Upper lobe of left lung (tissue), 6 donors: Measurements from ENCODE around the gene CNN3. TPM values are rescaled to one million over a fixed set of nuclear protein-coding genes. Genes with fewer than 3 reads are reported as not detected.

Experiments used
- ATAC-seq, 2 donors: fragments of 200-7000 bp; cut with Tn5 transposase; one replicate each; pipeline ENCODE4 v1.9.1; 2022; ENCODE audit warnings: mild to moderate bottlenecking in 2 of 2, moderate library complexity in 2 of 2; ENCODE audit not compliant: low FRiP score in 2 of 2
- DNase-seq, 2 donors: peaks; one replicate each; pipeline ENCODE4 v3.0.0-alpha.2; 2019 to 2020
- H3K27ac ChIP-seq, 4 donors: fragments of 200-600 bp; sonication (generic); one replicate each; pipeline ENCODE4 v1.5.1; 2016 to 2019
- H3K27me3 ChIP-seq, 4 donors: fragments of 200-600 bp; sonication (generic); one replicate each; pipeline ENCODE4 v1.5.1; 2017 to 2019
- H3K36me3 ChIP-seq, 4 donors: fragments of 200-600 bp; sonication (generic); one replicate each; pipeline ENCODE4 v1.5.1; 2016 to 2019
- H3K4me1 ChIP-seq, 4 donors: fragments of 200-600 bp; sonication (generic); one replicate each; pipeline ENCODE4 v1.5.1; 2018 to 2019
- H3K4me3 ChIP-seq, 4 donors: fragments of 200-600 bp; sonication (generic); one replicate each; pipeline ENCODE4 v1.5.1; 2017 to 2019; ENCODE audit warnings: mild to moderate bottlenecking in 2 of 4, moderate library complexity in 1 of 4
- H3K9me3 ChIP-seq, 4 donors: fragments of 200-600 bp; sonication (generic); one replicate each; pipeline ENCODE4 v1.5.1; 2018 to 2019
- EP300 ChIP-seq, 4 donors: sonication (generic); formaldehyde crosslinking; IDR thresholded peaks; one replicate each; pipeline ENCODE4 v1.5.1; 2017; ENCODE audit warnings: antibody characterized with exemption in 4 of 4, control low read depth in 2 of 4
- POLR2A ChIP-seq, 4 donors: fragments of 450-650 bp; IDR thresholded peaks; one replicate each; pipeline ENCODE4 v1.5.1; 2016 to 2017; ENCODE audit warnings: antibody characterized with exemption in 4 of 4, mild to moderate bottlenecking in 2 of 4
- POLR2AphosphoS5 ChIP-seq, 2 donors: sonication (generic); formaldehyde crosslinking; IDR thresholded peaks; one replicate each; pipeline ENCODE4 v1.5.1; 2017; ENCODE audit warnings: antibody characterized with exemption in 2 of 2
- WGBS, 2 donors: methylation state at CpG; one replicate each; pipeline ENCODE4 v1.1.5; 2017 to 2018; 5-methylcytosine and 5-hydroxymethylcytosine counted together
- total RNA-seq, 6 donors: library from RNA; depleted of rRNA in 4 of 6; stranded (reverse); fragments of >200 nt in 4 of 6; gene quantifications; one replicate each; pipeline versions ENCODE4 v1.1.0 to v1.2.1, GENCODE V29; 2016 to 2021
- TF ChIP-seq, protein P1 (sequence below), 6 experiments: fragments of 450-650 bp in 4 of 6; fragments of 200-600 bp in 2 of 6; sonication (generic) in 2 of 6; IDR thresholded peaks; one replicate each; pipeline ENCODE4 v1.5.1; 2016 to 2019; ENCODE audit warnings: antibody characterized with exemption in 6 of 6
- donor health status: DM: no; HTN: no; CAD: no; lungs with moderate emphysema.
- donor health status: DM: no; HTN: yes; CAD: no; lungs with severe emphysema.

Gene CNN3
- total RNA-seq, 6 donors from 2014 or later = 60.8 to 209 (median 166) TPM

DNA sequence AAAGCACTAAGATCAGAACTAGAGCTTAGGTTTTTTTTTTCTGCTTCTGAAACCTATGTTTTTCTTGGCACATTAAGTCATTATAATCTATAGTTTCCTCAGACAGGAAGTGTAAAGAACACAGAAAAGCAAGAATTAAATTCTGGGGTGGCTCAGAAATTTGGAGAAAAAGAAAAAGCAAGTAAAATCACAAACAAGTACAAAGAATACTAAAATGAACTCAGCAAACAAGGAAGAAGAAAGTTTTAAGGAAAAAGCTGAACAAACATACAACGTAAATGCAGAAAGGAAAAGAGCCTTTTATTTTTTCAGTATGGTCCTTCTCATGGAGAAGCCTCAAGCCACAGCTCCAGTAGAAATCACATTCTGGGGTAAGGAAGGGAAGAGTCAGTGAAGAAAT, 8.6 kb upstream of the CNN3 start:
- peak overlapping the region in 3 of 4 donors; percentile 27 to 36 (median 30) for H3K27ac ChIP-seq
- TF ChIP-seq, protein P1, sequence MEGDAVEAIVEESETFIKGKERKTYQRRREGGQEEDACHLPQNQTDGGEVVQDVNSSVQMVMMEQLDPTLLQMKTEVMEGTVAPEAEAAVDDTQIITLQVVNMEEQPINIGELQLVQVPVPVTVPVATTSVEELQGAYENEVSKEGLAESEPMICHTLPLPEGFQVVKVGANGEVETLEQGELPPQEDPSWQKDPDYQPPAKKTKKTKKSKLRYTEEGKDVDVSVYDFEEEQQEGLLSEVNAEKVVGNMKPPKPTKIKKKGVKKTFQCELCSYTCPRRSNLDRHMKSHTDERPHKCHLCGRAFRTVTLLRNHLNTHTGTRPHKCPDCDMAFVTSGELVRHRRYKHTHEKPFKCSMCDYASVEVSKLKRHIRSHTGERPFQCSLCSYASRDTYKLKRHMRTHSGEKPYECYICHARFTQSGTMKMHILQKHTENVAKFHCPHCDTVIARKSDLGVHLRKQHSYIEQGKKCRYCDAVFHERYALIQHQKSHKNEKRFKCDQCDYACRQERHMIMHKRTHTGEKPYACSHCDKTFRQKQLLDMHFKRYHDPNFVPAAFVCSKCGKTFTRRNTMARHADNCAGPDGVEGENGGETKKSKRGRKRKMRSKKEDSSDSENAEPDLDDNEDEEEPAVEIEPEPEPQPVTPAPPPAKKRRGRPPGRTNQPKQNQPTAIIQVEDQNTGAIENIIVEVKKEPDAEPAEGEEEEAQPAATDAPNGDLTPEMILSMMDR (IDR thresholded peaks at IDR 0.05) = no peak
- TF ChIP-seq POLR2A (IDR thresholded peaks at IDR 0.05) (no peak), EP300 (IDR thresholded peaks at IDR 0.05) (no peak), POLR2AphosphoS5 (IDR thresholded peaks at IDR 0.05) (no peak)

DNA sequence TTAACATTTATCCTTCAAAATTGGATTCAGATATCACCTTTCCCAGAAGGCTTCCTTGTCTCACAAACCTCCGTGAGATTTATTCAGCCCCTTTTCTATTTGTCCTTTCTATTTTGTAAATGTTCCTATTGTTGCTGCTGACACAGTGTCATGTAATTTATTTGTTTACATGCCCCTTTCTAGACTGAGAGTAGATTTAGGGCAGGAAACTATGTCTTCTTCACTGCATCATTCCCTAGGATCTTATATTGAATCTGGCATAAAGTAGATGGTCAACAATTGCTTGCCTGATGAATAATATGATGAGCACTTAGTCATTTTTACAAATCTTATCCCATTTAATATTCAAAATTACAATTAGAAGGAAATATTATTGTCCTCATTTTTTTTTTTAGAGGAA, 8.1 kb upstream of the CNN3 start:
- Histone ChIP-seq H3K36me3 (peaks cover 0 to 15% (median 0%) of the 10 kb centered on the region in 4 donors), H3K27me3 (no peaks in the 10 kb centered on the region), H3K4me1 (peaks cover 10 to 23% (median 16%) of the 10 kb centered on the region in 4 donors), H3K4me3 (no peak overlapping the region), H3K9me3 (no peaks in the 10 kb centered on the region), H3K27ac (no peak overlapping the region)
- DNase-seq (no peak), ATAC-seq (no peak)
- TF ChIP-seq POLR2AphosphoS5 (IDR thresholded peaks at IDR 0.05) = no peak
- WGBS, 2 donors = 84 to 96% methylated on average over 1 of the region's 1 CpG

More for the DNA sequence above, 8.6 kb upstream of the CNN3 start:
- Histone ChIP-seq H3K4me1 (peaks cover 10 to 20% (median 13%) of the 10 kb centered on the region in 4 donors), H3K27me3 (no peaks in the 10 kb centered on the region), H3K9me3 (no peaks in the 10 kb centered on the region), H3K4me3 (no peak overlapping the region), H3K36me3 (peaks cover 0 to 15% (median 0%) of the 10 kb centered on the region in 4 donors)
- ATAC-seq = no peak
- DNase-seq = no peak
- WGBS, 2 donors = 33 to 38% methylated on average over 1 of the region's 1 CpG

- 80 to 88% methylated on average over 2 of the region's 2 CpGs for WGBS, 2 donors
- Histone ChIP-seq H3K4me3 (no peak overlapping the region), H3K9me3 (no peaks in the 10 kb centered on the region), H3K4me1 (peaks cover 13 to 28% (median 19%) of the 10 kb centered on the region in 4 donors), H3K27ac (no peak overlapping the region), H3K36me3 (peaks cover 0 to 15% (median 0%) of the 10 kb centered on the region in 4 donors), H3K27me3 (no peaks in the 10 kb centered on the region)
- no peak for DNase-seq
- TF ChIP-seq POLR2AphosphoS5 (IDR thresholded peaks at IDR 0.05) = no peak
- TF ChIP-seq, protein P1 (IDR thresholded peaks at IDR 0.05) = no peak
- TF ChIP-seq POLR2A (IDR thresholded peaks at IDR 0.05) = no peak
- no peak for TF ChIP-seq EP300 (IDR thresholded peaks at IDR 0.05)
- no peak for ATAC-seq
Observed at GRCh38 chr1:94934551-94934950, 7.6 kb upstream of the CNN3 start.

GRCh38 chr1:94931254-94931841, 4.4 kb upstream of the CNN3 start:
- Histone ChIP-seq H3K9me3 (no peaks in the 10 kb centered on the region), H3K4me3 (no peak overlapping the region), H3K4me1 (peaks cover 14 to 40% (median 29%) of the 10 kb centered on the region in 4 donors), H3K27me3 (peaks cover 0 to 9% (median 0%) of the 10 kb centered on the region in 4 donors), H3K36me3 (peaks cover 0 to 15% (median 0%) of the 10 kb centered on the region in 4 donors), H3K27ac (no peak overlapping the region)
- TF ChIP-seq POLR2AphosphoS5 (IDR thresholded peaks at IDR 0.05) = no peak
- ATAC-seq (no peak), DNase-seq (no peak)
- 82 to 86% methylated on average over 7 of the region's 7 CpGs for WGBS, 2 donors

- ATAC-seq (no peak), DNase-seq (no peak)
- peak overlapping the region in 3 of 4 donors; percentile 70 to 79 (median 72) for H3K4me3 ChIP-seq
- 71 to 75% methylated on average over 11 of the region's 11 CpGs for WGBS, 2 donors
- peaks cover 0 to 10% (median 0%) of the 10 kb centered on the region in 4 donors for H3K27me3 ChIP-seq
- peaks cover 14 to 34% (median 25%) of the 10 kb centered on the region in 4 donors for H3K4me1 ChIP-seq
- TF ChIP-seq POLR2AphosphoS5 (IDR thresholded peaks at IDR 0.05) (no peak), EP300 (IDR thresholded peaks at IDR 0.05) (no peak), POLR2A (IDR thresholded peaks at IDR 0.05) (no peak)
- TF ChIP-seq, protein P1 (IDR thresholded peaks at IDR 0.05) = no peak
- no peaks in the 10 kb centered on the region for H3K9me3 ChIP-seq
- peak overlapping the region; percentile 52 to 99 (median 66) for H3K27ac ChIP-seq
- H3K36me3 ChIP-seq = peaks cover 0 to 15% (median 0%) of the 10 kb centered on the region in 4 donors
Observed at GRCh38 chr1:94929351-94930217, 2.7 kb upstream of the CNN3 start.
